Fibroblast of mammary gland (primary cell): ENCODE data around the gene MSS51.

Experiments used
- DNase-seq: peaks from one replicate; pipeline ENCODE4 v3.0.0-alpha.2; 2010; ENCODE audit warnings: low read depth
- H3K4me3 ChIP-seq: 2 replicates; pipeline ENCODE4 v1.5.1; 2011; ENCODE audit warnings: low read depth, mild to moderate bottlenecking, low read length, moderate library complexity; ENCODE audit not compliant: control insufficient read depth
- CTCF ChIP-seq: conservative IDR thresholded peaks from 2 replicates; pipeline ENCODE4 v1.5.1; 2011; ENCODE audit warnings: low read depth, low read length, inconsistent platforms; ENCODE audit not compliant: control insufficient read depth, insufficient read depth

The MSS51 gene

DNA sequence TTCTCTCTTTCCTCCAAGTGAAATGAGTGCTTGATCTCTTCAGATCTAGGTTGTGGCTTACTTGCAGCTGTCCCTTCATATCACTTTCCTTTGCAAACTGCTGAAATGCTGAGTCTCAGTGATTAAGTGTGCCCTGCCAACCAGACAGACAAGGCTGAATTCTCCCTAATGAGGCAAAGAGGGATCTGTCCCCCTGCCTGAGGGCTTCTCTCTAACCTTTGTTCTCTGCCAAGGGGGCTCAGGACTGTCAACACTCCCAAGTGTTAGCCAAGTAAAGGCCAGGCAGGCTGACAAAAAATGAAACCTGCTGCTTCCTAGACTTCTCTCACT is at the start of gene MSS51:
Gene MSS51, minus strand, starts transcription at position 24 of the 330 bp plus-strand sequence. CDS start 5,277 bp downstream, outside the sequence.
- no peak for TF ChIP-seq CTCF
- no peak within 1 kb of the TSS for H3K4me3 ChIP-seq
- no peak for DNase-seq

GRCh38 chr10:73480158-73480557 is 46.8 kb upstream of the MSS51 start:
- no peak overlapping the region for H3K4me3 ChIP-seq
- no peak for TF ChIP-seq CTCF
- peak; percentile 61 for DNase-seq

GRCh38 chr10:73478636-73479035 is 45.3 kb upstream of the MSS51 start:
- DNase-seq: no peak
- no peak for TF ChIP-seq CTCF
- H3K4me3 ChIP-seq: no peak overlapping the region

GRCh38 chr10:73471226-73471625 is 37.9 kb upstream of the MSS51 start:
- no peak for TF ChIP-seq CTCF
- no peak for DNase-seq

GRCh38 chr10:73469579-73469978 is 36.2 kb upstream of the MSS51 start:
- TF ChIP-seq CTCF: no peak

More at GRCh38 chr10:73471226-73471625, 37.9 kb upstream of the MSS51 start:
- no peak overlapping the region for H3K4me3 ChIP-seq

DNA sequence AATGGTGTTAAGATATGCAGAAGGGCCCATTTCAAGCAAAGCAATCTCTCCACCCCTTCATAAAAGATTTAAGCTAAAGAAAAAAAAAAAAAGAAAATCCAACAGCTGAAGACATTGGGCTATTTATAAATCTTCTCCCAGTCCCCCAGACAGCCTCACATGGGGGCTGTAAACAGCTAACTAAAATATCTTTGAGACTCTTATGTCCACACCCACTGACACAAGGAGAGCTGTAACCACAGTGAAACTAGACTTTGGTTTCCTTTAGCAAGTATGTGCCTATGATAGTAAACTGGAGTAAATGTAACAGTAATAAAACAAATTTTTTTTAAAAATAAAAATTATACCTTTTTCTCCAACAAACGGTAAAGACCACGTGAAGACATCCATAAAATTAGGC is 33.8 kb upstream of the MSS51 start:
- no peak for TF ChIP-seq CTCF
- no peak overlapping the region for H3K4me3 ChIP-seq
- no peak for DNase-seq

More at GRCh38 chr10:73469579-73469978, 36.2 kb upstream of the MSS51 start:
- no peak for DNase-seq
- no peak overlapping the region for H3K4me3 ChIP-seq
